Trophoblast cell (in vitro differentiated cells and primary cell): Measurements from ENCODE around the gene LRCH1.

Experiments used
- DNase-seq, 2 donors: peaks; one replicate each; pipeline ENCODE4 v3.0.0-alpha.2; 2016
- H2AFZ ChIP-seq: 2 replicates; pipeline ENCODE4 v1.6.1; 2013; ENCODE audit warnings: low read length, moderate library complexity, mild to moderate bottlenecking; ENCODE audit not compliant: insufficient read depth, poor library complexity
- H2AK5ac ChIP-seq: 2 replicates; pipeline ENCODE4 v1.6.1; 2013; ENCODE audit warnings: mild to moderate bottlenecking, low read length
- H2BK120ac ChIP-seq: 2 replicates; pipeline ENCODE4 v1.6.1; 2013; ENCODE audit warnings: low read length, mild to moderate bottlenecking, moderate library complexity; ENCODE audit not compliant: insufficient read depth, poor library complexity
- H2BK12ac ChIP-seq: 2 replicates; pipeline ENCODE4 v1.6.1; 2013; ENCODE audit warnings: mild to moderate bottlenecking, low read length, moderate library complexity
- H2BK5ac ChIP-seq: 2 replicates; pipeline ENCODE4 v1.6.1; 2013; ENCODE audit warnings: low read length, low read depth, moderate library complexity, mild to moderate bottlenecking; ENCODE audit not compliant: poor library complexity
- H3K14ac ChIP-seq: 2 replicates; pipeline ENCODE4 v1.6.1; 2013; ENCODE audit warnings: mild to moderate bottlenecking, low read length
- H3K18ac ChIP-seq: 2 replicates; pipeline ENCODE4 v1.6.1; 2013; ENCODE audit warnings: mild to moderate bottlenecking, low read length
- H3K23ac ChIP-seq: 2 replicates; pipeline ENCODE4 v1.6.1; 2013; ENCODE audit warnings: low read length
- H3K27ac ChIP-seq: 2 replicates; pipeline ENCODE4 v1.5.1; 2013; ENCODE audit warnings: low read depth, mild to moderate bottlenecking, inconsistent platforms, low read length, moderate library complexity
- H3K27me3 ChIP-seq: 2 replicates; pipeline ENCODE4 v1.6.1; 2013; ENCODE audit warnings: inconsistent platforms, mild to moderate bottlenecking, low read length, moderate library complexity; ENCODE audit not compliant: insufficient read depth
- H3K36me3 ChIP-seq, 2 experiments: 1 replicate in 1 of 2; 2 replicates in 1 of 2; pipeline ENCODE4 v1.6.1; 2013; ENCODE audit warnings: low read length in 2 of 2, mild to moderate bottlenecking in 2 of 2, moderate library complexity in 1 of 2; ENCODE audit not compliant: insufficient read depth in 2 of 2, control insufficient read depth in 1 of 2
- H3K4ac ChIP-seq: 2 replicates; pipeline ENCODE4 v1.6.1; 2013; ENCODE audit warnings: low read depth, mild to moderate bottlenecking, low read length, moderate library complexity
- H3K4me1 ChIP-seq, 2 experiments: 1 replicate in 1 of 2; 2 replicates in 1 of 2; pipeline ENCODE4 v1.6.1; 2013; ENCODE audit warnings: low read length in 2 of 2, mild to moderate bottlenecking in 2 of 2, moderate library complexity in 1 of 2; ENCODE audit not compliant: insufficient read depth in 2 of 2, control insufficient read depth in 1 of 2
- H3K4me2 ChIP-seq: 2 replicates; pipeline ENCODE4 v1.6.1; 2013; ENCODE audit warnings: inconsistent platforms, mild to moderate bottlenecking, low read length, moderate library complexity
- H3K4me3 ChIP-seq: 2 replicates; pipeline ENCODE4 v1.5.1; 2013; ENCODE audit warnings: mild to moderate bottlenecking, low read depth, low read length, inconsistent platforms
- H3K79me1 ChIP-seq: one replicate; pipeline ENCODE4 v1.6.1; 2013; ENCODE audit warnings: low read length
- H3K79me2 ChIP-seq: 2 replicates; pipeline ENCODE4 v1.6.1; 2013; ENCODE audit warnings: low read length, mild to moderate bottlenecking; ENCODE audit not compliant: control insufficient read depth, insufficient read depth, poor library complexity
- H3K9ac ChIP-seq: 2 replicates; pipeline ENCODE4 v1.6.1; 2013; ENCODE audit warnings: mild to moderate bottlenecking, low read length
- H3K9me3 ChIP-seq: 2 replicates; pipeline ENCODE4 v1.6.1; 2013; ENCODE audit warnings: low read depth, mild to moderate bottlenecking, control low read depth, inconsistent platforms, low read length; ENCODE audit not compliant: insufficient read depth
- H4K12ac ChIP-seq: 2 replicates; pipeline ENCODE4 v1.6.1; 2013; ENCODE audit warnings: low read depth, mild to moderate bottlenecking, low read length, moderate library complexity
- H4K8ac ChIP-seq: 2 replicates; pipeline ENCODE4 v1.6.1; 2013; ENCODE audit warnings: low read depth, mild to moderate bottlenecking, low read length, moderate library complexity
- H4K91ac ChIP-seq: one replicate; pipeline ENCODE4 v1.6.1; 2013; ENCODE audit warnings: low read depth, mild to moderate bottlenecking, low read length, moderate library complexity
- WGBS: extraction: QIAGEN DNeasy Blood & Tissue Kit; methylation state at CpG from one replicate; pipeline ENCODE4 v1.1.7; 2013; ENCODE audit warnings: missing lambda C conversion rate; ENCODE audit not compliant: insufficient read length, insufficient coverage; ENCODE audit errors: extremely low coverage; 5-methylcytosine and 5-hydroxymethylcytosine counted together

LRCH1 gene

DNA sequence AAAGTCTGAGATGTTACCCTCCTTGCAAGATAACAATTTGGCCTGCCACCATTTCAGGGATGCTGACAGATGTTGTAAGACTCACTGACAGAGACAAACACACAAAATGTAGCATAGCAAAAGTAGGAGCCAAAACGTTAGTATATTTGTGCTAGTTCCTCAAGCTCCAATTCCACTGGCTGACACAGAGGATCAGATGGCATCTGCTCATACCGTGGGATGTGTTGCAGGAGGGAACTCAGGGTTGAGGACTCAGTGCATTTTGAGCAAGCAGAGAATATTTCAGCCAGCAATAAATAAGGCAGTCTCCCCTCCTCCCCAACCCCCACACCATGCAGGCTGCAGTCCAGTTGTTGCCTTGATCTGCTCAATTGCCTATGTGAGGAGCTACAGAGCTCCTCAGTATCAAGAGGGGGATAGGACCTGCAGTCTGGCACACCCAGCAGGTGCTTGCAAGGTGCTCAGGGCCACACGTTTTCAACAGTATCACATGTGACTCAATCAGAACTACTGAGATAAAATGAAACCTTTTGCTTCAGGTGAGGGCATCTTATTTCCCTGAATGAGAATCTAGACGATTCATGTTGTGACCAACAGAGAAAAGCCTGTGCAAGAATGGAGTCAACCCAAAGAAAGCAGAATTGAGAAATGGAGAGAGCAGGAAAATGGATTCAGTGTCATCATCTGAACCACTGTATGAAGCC lies 23.6 kb upstream of the LRCH1 start:
- H3K36me3 ChIP-seq: no peaks in the 10 kb centered on the region

DNA sequence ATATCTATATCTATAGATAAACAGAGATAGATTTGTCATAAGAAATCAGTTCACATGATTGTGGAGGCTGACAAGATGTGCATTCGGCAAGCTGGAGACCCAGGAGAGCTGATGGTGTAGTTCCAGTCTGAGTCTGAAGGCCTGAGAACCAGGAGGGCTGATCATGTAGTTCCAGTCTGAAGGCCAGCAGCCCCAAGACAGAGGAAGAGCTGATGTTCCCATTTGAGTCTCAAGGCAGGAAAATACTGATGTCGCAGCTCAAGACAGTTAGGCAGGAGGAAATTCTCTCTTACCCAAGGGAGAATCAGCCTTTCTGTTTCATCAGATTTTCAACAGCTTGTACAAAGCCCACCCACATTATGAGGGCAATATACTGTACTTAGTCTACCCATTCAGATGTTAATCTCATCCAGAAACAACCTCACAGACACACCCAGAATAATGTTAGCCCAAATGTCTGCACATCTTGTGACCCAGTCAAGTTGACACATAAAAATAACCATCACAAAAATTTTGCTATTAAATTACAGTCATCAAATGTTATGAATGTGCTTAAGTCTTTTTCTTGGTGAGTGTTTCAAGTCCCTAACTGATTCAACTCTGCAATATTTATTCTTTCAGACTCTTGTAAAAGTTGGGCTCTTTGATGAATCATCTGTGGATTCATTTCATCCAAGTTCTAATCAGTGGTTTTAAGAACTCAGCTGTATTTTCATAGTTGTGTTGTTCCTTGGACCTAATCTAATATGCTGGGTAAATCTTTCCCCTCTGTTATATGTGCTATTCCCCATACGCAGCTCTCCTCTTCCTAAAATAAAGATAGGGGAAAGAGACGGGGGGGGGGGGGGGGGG lies 22.7 kb upstream of the LRCH1 start:
- H4K8ac ChIP-seq: no peak overlapping the region
- H3K4me3 ChIP-seq: no peak overlapping the region
- H2BK5ac ChIP-seq: no peak overlapping the region
- H3K18ac ChIP-seq: no peak overlapping the region
- no peaks in the 10 kb centered on the region for H3K79me1 ChIP-seq
- WGBS: no CpG with 5 or more reads among the region's 4 CpGs
- H3K9ac ChIP-seq: no peak overlapping the region
- no peaks in the 10 kb centered on the region for H3K79me2 ChIP-seq
- H2BK120ac ChIP-seq: no peak overlapping the region
- H2AK5ac ChIP-seq: no peak overlapping the region
- no peaks in the 10 kb centered on the region for H3K27me3 ChIP-seq
- no peak overlapping the region for H3K23ac ChIP-seq
- H3K36me3 ChIP-seq: no peaks in the 10 kb centered on the region
- H3K4me2 ChIP-seq: no peak overlapping the region
- DNase-seq: no peak
- no peaks in the 10 kb centered on the region for H3K4me1 ChIP-seq
- no peak overlapping the region for H4K12ac ChIP-seq
- no peak overlapping the region for H2AFZ ChIP-seq
- H3K14ac ChIP-seq: no peak overlapping the region
- H4K91ac ChIP-seq: no peak overlapping the region
- no peaks in the 10 kb centered on the region for H3K9me3 ChIP-seq
- H3K4ac ChIP-seq: no peak overlapping the region
- H3K27ac ChIP-seq: no peak overlapping the region
- H2BK12ac ChIP-seq: no peak overlapping the region

More for the DNA sequence above, 23.6 kb upstream of the LRCH1 start:
- no CpG with 5 or more reads among the region's 4 CpGs for WGBS
- no peak overlapping the region for H2BK12ac ChIP-seq
- no peak overlapping the region for H3K4ac ChIP-seq
- no peak for DNase-seq
- H3K27ac ChIP-seq: no peak overlapping the region
- no peaks in the 10 kb centered on the region for H3K79me1 ChIP-seq
- H3K14ac ChIP-seq: no peak overlapping the region
- H3K23ac ChIP-seq: no peak overlapping the region
- H3K4me3 ChIP-seq: no peak overlapping the region
- no peaks in the 10 kb centered on the region for H3K4me1 ChIP-seq
- H3K9me3 ChIP-seq: no peaks in the 10 kb centered on the region
- no peak overlapping the region for H3K4me2 ChIP-seq
- H4K8ac ChIP-seq: no peak overlapping the region
- no peak overlapping the region for H3K18ac ChIP-seq
- H3K27me3 ChIP-seq: no peaks in the 10 kb centered on the region
- no peak overlapping the region for H2AK5ac ChIP-seq
- H3K9ac ChIP-seq: no peak overlapping the region
- H2AFZ ChIP-seq: no peak overlapping the region
- no peak overlapping the region for H4K12ac ChIP-seq
- H4K91ac ChIP-seq: no peak overlapping the region
- H3K79me2 ChIP-seq: no peaks in the 10 kb centered on the region
- H2BK120ac ChIP-seq: no peak overlapping the region
- no peak overlapping the region for H2BK5ac ChIP-seq

DNA sequence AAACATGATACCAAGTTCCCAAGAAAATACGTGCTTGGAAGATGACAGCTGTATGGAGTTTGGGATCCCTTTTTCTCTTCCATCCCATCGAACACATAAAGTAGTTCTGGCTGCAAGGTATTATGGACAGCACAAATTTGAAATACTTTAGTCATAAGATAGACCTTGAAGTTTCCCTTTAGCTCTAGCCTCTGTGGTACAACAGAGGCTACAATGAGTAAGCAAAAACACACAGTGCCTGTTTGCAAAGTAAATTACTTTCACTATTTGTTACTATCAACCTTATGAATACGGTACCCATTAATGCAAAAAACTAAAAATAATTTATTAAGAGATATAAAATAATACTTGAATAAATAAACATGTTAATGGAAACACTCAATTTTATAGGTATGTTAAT lies 21.0 kb upstream of the LRCH1 start:
- DNase-seq: no peak
- no peak overlapping the region for H4K8ac ChIP-seq
- H2BK120ac ChIP-seq: no peak overlapping the region
- no peak overlapping the region for H3K4me2 ChIP-seq
- H3K4me3 ChIP-seq: no peak overlapping the region
- no peak overlapping the region for H4K91ac ChIP-seq
- WGBS: no CpG with 5 or more reads among the region's 3 CpGs
- no peaks in the 10 kb centered on the region for H3K79me2 ChIP-seq
- H3K18ac ChIP-seq: no peak overlapping the region
- H3K27ac ChIP-seq: no peak overlapping the region
- no peak overlapping the region for H2BK5ac ChIP-seq
- H3K79me1 ChIP-seq: peaks cover 4% of the 10 kb centered on the region
- no peaks in the 10 kb centered on the region for H3K9me3 ChIP-seq
- H3K14ac ChIP-seq: no peak overlapping the region
- no peak overlapping the region for H3K4ac ChIP-seq
- H3K36me3 ChIP-seq: no peaks in the 10 kb centered on the region
- no peak overlapping the region for H2AK5ac ChIP-seq
- no peak overlapping the region for H3K9ac ChIP-seq
- no peak overlapping the region for H4K12ac ChIP-seq
- no peaks in the 10 kb centered on the region for H3K27me3 ChIP-seq
- H2AFZ ChIP-seq: no peak overlapping the region
- H3K4me1 ChIP-seq: peaks cover 4% of the 10 kb centered on the region in 2 experiments
- H2BK12ac ChIP-seq: no peak overlapping the region
- H3K23ac ChIP-seq: no peak overlapping the region

DNA sequence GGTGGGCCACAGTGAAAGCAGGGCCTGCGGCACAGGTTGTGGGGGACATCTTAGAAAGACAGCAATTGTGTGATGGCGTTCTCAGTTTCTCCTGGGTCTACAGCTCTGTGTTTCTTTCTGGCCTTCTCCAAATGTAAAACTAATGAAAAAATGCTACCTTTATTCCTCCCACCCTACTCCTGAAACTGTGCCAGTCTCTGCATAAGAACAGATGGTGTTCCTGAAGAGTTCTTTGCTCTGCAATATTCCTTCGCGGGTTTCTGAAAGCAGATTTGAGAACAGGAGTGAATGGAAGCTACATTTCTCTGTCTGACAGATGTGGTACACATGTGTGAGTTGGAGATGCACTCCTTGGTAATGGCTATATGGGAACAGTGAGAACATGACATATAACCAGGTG lies 18.0 kb upstream of the LRCH1 start:
- Histone ChIP-seq H4K91ac (peak overlapping the region; percentile 21), H3K4me3 (no peak overlapping the region), H3K36me3 (no peaks in the 10 kb centered on the region), H3K79me2 (no peaks in the 10 kb centered on the region), H2AK5ac (no peak overlapping the region), H3K9ac (no peak overlapping the region), H3K14ac (no peak overlapping the region), H2BK5ac (no peak overlapping the region), H3K9me3 (no peaks in the 10 kb centered on the region), H3K79me1 (peaks cover 9% of the 10 kb centered on the region), H3K27me3 (no peaks in the 10 kb centered on the region), H4K12ac (no peak overlapping the region), H3K4me2 (no peak overlapping the region), H3K23ac (no peak overlapping the region), H2AFZ (peak overlapping the region; percentile 12), H3K4me1 (peaks cover 7% of the 10 kb centered on the region in 2 experiments), H2BK120ac (peak overlapping the region; percentile 10), H3K4ac (no peak overlapping the region), H4K8ac (no peak overlapping the region), H2BK12ac (no peak overlapping the region), H3K18ac (no peak overlapping the region), H3K27ac (no peak overlapping the region)
- WGBS: no CpG with 5 or more reads among the region's 4 CpGs
- no peak for DNase-seq
